AG10803 (cell line): Measurements from ENCODE around the gene MRPL40.

Experiments
- DNase-seq: peaks from one replicate; pipeline ENCODE4 v3.0.0; 2010; ENCODE audit warnings: low read depth
- H3K4me3 ChIP-seq: 2 replicates; pipeline ENCODE4 v1.5.1; 2011; ENCODE audit warnings: mild to moderate bottlenecking, low read length, control low read depth
- TF ChIP-seq, protein P1 (sequence below): conservative IDR thresholded peaks from 2 replicates; pipeline ENCODE4 v1.5.1; 2011; ENCODE audit warnings: mild to moderate bottlenecking, low read length, control low read depth, inconsistent platforms

The MRPL40 gene

DNA sequence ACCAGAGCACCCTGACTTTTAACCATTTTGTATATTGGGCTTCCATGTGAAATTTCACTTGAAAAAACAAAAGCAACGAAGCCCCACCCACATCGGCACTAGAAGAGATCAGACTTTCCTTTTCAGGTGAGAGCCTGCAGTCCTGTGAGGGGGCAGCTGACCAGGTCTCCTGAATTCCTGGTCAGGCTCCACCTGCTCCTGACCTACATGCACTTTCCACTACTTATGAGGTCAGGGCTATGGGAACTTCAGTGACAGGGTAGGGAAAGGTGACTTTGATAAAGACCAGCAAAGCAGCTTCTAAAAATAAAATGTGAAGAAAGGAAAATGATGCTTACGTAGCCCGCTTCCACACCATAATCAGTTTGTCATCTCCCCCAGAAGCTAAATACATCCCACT is 25.5 kb upstream of the MRPL40 start:
- H3K4me3 ChIP-seq: no peak overlapping the region
- no peak for DNase-seq
- TF ChIP-seq, protein P1, sequence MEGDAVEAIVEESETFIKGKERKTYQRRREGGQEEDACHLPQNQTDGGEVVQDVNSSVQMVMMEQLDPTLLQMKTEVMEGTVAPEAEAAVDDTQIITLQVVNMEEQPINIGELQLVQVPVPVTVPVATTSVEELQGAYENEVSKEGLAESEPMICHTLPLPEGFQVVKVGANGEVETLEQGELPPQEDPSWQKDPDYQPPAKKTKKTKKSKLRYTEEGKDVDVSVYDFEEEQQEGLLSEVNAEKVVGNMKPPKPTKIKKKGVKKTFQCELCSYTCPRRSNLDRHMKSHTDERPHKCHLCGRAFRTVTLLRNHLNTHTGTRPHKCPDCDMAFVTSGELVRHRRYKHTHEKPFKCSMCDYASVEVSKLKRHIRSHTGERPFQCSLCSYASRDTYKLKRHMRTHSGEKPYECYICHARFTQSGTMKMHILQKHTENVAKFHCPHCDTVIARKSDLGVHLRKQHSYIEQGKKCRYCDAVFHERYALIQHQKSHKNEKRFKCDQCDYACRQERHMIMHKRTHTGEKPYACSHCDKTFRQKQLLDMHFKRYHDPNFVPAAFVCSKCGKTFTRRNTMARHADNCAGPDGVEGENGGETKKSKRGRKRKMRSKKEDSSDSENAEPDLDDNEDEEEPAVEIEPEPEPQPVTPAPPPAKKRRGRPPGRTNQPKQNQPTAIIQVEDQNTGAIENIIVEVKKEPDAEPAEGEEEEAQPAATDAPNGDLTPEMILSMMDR: no peak

DNA sequence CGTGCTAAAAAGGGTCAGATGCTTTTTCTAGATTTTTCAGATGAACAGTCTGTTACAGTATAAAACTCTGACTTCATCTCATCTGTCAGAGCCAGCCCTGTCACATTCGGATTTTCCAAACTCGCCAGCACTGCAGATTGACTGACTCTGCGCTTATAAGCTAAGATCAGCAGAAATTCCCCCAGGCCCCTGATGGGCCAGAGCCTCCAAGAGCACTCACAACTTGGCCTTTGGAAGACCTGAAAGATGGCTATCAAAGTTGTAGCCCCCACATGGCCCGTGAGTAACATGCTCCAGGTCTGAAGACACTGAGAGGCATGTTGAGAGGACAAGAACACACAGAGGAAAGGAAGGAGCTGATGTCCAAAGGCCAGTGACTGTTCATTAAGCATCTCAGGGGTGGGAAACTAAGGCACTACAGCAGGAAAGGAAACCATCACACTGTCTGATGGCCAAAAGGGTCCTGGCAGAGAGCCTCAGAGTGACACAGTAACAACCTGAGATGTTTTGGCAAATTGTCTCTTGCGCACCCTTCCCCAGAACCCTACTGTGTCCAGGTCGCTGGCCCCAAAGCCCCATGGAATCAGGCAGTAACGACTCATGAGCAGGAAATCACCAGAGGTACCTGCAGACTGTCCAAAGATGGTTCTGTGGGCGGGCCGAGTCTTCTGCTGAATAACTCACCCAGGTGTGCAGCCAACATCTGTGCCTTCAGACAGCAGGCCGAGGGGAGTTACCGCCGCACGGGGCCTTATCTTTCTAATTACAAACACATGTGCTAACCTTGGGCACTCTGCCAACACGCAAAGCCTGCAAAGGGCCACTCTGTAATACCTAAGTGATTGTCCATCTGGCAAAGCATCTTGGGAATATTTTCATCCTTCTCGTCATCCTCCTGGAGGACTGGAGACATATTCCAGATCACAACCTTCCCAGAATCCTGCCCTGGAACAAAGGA is 24.4 kb upstream of the MRPL40 start:
- DNase-seq: peak; percentile 32
- H3K4me3 ChIP-seq: no peak overlapping the region
- TF ChIP-seq, protein P1: no peak

DNA sequence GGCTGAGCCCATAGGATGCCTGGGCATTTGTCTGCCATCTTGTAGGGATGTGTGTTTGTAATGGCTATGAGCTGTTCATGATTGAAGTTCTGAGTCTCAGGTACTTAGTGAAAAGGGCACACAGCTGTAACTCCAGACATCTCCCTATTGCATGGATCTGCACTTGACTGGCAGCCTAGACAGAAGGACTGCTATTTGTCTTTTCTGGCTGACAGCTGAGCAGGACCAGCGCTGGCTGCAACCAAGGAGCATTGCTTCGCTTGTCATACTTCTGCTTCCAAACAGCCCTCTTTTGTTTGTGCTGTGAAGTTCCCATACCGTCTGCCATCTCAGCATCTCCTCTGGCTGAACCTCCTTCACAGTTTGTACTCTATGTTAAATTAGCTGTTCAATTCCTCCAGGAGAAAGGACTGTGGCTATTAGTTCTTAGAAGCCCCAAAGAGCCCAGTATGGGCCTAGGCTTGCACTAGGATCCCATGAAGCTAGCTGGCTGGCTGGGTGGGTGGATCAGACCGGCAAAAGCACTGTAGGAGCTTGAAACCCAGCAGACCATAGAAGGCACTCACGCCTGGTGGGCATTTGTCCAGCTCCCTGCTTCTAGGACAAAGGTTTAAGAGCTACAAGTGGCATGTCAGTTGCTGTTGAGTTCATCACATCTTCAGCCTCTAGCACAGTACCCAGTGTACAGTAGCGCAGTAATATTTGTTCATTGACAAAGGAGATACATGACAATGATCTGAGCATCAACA is 21.2 kb upstream of the MRPL40 start:
- TF ChIP-seq, protein P1: no peak
- no peak for DNase-seq
- no peak overlapping the region for H3K4me3 ChIP-seq

DNA sequence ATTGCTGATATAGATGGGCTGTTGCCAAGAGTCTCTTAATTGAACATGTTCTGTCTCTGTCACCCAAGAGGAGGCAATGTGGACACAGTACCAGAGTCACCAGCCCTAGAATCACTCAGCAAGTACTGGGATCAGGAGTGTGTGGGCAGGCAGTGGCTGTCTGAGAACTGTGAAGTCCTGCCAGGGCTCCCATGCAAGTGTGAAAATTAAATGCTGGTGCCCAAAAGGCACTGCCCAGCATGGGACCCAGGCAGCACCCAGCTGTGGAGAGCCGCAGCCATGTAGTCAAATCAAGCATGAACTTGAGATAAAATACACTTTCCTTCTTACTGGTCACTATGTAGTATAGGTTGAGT is 20.7 kb upstream of the MRPL40 start:
- no peak for DNase-seq
- no peak overlapping the region for H3K4me3 ChIP-seq
- TF ChIP-seq, protein P1: no peak

DNA sequence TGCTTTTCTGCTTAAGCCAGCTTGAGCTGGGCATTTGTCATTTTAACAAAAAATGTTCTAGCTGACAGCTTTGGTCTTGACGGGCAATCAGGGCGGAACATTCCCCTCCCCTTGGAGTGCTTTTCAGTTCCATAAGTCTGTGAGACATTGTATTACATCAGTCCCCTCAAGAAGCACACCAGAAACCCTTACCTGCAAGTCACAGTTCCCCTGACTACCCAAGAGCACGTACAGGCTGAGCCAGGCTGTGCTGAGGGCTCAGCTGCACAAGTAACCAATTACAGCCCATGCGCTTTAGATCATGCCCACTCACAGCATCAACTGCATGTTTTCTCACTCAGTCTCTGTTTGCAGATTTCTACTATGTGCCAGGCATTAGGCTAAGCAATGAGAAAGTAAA is 19.9 kb upstream of the MRPL40 start:
- DNase-seq: no peak
- H3K4me3 ChIP-seq: no peak overlapping the region
- TF ChIP-seq, protein P1: no peak

DNA sequence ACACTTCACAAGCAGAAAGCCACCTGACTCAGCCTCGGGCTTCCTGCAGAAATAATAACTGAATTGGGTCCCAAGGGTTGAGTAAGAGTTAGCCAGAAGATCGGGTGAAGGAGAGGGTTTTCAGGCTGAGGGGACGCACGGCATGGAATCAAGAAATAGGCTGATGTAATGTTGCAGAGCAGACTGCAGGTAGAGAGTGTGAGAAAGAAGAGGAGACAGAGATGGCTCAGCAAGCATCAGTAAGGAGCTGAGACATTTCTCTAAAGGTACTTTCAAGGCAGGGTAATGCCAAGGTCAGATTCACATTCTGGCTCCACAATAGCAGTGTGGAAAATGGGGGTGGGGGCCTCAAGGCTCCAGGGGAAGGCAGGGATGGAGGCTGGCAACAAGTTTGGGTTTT is 19.4 kb upstream of the MRPL40 start:
- DNase-seq: no peak
- TF ChIP-seq, protein P1: no peak
- no peak overlapping the region for H3K4me3 ChIP-seq
